Parathyroid adenoma (tissue), 2 donors: ENCODE results near the gene IER3IP1.
"Not testable (repeated sequence)": the region's sequence is repeated elsewhere in the genome, so short reads cannot be mapped to it uniquely, and the experiment has no call there.

Experiments used
- H2AFZ ChIP-seq: fragments of 300-600 bp; sonication (generic); one replicate; pipeline ENCODE4 v1.7.0; 2017; ENCODE audit warnings: antibody characterized with exemption, mild to moderate bottlenecking
- H3K27ac ChIP-seq: fragments of 300-600 bp; sonication (generic); one replicate; pipeline ENCODE4 v1.7.0; 2017
- H3K27me3 ChIP-seq: fragments of 300-600 bp; sonication (generic); one replicate; pipeline ENCODE4 v1.7.0; 2017; ENCODE audit warnings: low read length; ENCODE audit not compliant: control insufficient read depth, insufficient read depth
- H3K36me3 ChIP-seq: fragments of 300-600 bp; sonication (generic); one replicate; pipeline ENCODE4 v1.7.0; 2017; ENCODE audit warnings: low read length; ENCODE audit not compliant: control insufficient read depth, insufficient read depth
- H3K4me1 ChIP-seq: fragments of 300-600 bp; sonication (generic); one replicate; pipeline ENCODE4 v1.7.0; 2017; ENCODE audit warnings: control low read depth
- H3K4me2 ChIP-seq: fragments of 300-600 bp; sonication (generic); one replicate; pipeline ENCODE4 v1.7.0; 2017; ENCODE audit warnings: low read length
- H3K4me3 ChIP-seq: fragments of 300-600 bp; sonication (generic); one replicate; pipeline ENCODE4 v1.7.0; 2017; ENCODE audit warnings: low read depth, low read length
- H3K79me2 ChIP-seq: fragments of 300-600 bp; sonication (generic); one replicate; pipeline ENCODE4 v1.7.0; 2017; ENCODE audit warnings: control low read depth
- H3K9ac ChIP-seq: fragments of 300-600 bp; sonication (generic); one replicate; pipeline ENCODE4 v1.7.0; 2017; ENCODE audit warnings: mild to moderate bottlenecking
- H3K9me3 ChIP-seq: fragments of 300-600 bp; sonication (generic); one replicate; pipeline ENCODE4 v1.7.0; 2017; ENCODE audit warnings: low read length; ENCODE audit not compliant: control insufficient read depth
- TF ChIP-seq, protein P1 (sequence below): fragments of 300-600 bp; sonication (generic); IDR thresholded peaks from one replicate; pipeline ENCODE4 v1.7.0; 2017; ENCODE audit warnings: antibody characterized with exemption, mild to moderate bottlenecking
- donor health status: primary hyperparathyroidism.

IER3IP1 gene

GRCh38 chr18:47204908-47205522 lies 28.9 kb upstream of the IER3IP1 start:
- Histone ChIP-seq H3K79me2 (no peaks in the 10 kb centered on the region), H3K36me3 (no peaks in the 10 kb centered on the region), H2AFZ (no peak overlapping the region), H3K9ac (no peak overlapping the region), H3K4me1 (no peaks in the 10 kb centered on the region), H3K4me2 (no peak overlapping the region), H3K27me3 (no peaks in the 10 kb centered on the region), H3K4me3 (no peak overlapping the region), H3K9me3 (no peaks in the 10 kb centered on the region), H3K27ac (no peak overlapping the region)
- TF ChIP-seq, protein P1, sequence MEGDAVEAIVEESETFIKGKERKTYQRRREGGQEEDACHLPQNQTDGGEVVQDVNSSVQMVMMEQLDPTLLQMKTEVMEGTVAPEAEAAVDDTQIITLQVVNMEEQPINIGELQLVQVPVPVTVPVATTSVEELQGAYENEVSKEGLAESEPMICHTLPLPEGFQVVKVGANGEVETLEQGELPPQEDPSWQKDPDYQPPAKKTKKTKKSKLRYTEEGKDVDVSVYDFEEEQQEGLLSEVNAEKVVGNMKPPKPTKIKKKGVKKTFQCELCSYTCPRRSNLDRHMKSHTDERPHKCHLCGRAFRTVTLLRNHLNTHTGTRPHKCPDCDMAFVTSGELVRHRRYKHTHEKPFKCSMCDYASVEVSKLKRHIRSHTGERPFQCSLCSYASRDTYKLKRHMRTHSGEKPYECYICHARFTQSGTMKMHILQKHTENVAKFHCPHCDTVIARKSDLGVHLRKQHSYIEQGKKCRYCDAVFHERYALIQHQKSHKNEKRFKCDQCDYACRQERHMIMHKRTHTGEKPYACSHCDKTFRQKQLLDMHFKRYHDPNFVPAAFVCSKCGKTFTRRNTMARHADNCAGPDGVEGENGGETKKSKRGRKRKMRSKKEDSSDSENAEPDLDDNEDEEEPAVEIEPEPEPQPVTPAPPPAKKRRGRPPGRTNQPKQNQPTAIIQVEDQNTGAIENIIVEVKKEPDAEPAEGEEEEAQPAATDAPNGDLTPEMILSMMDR: peak; percentile 90

GRCh38 chr18:47203626-47204464 lies 27.7 kb upstream of the IER3IP1 start:
- no peaks in the 10 kb centered on the region for H3K36me3 ChIP-seq
- H3K4me1 ChIP-seq: no peaks in the 10 kb centered on the region
- H3K27ac ChIP-seq: no peak overlapping the region
- no peak overlapping the region for H3K4me3 ChIP-seq
- no peak overlapping the region for H3K4me2 ChIP-seq
- no peaks in the 10 kb centered on the region for H3K27me3 ChIP-seq
- H2AFZ ChIP-seq: no peak overlapping the region
- no peaks in the 10 kb centered on the region for H3K79me2 ChIP-seq
- H3K9me3 ChIP-seq: no peaks in the 10 kb centered on the region
- no peak overlapping the region for H3K9ac ChIP-seq
- TF ChIP-seq, protein P1: no peak

DNA sequence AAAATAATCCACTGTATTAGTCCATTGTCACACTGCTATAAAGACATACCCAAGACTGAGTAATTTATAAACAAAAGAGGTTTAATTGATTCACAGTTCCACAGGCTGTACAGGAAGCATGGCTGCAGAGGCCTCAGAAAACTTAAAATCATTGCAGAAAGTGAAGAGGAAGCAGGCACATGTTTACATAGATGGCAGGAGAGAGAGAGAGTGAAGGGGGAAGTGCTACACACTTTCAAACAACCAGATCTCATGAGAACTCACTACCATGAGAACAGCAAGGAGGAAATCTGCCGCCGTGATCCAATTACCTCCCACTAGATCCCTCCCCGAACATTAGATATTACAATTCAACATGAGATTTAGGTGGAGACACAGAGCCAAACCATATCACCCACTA lies 19.8 kb upstream of the IER3IP1 start:
- not testable (repeated sequence) for H3K9me3 ChIP-seq, H3K79me2 ChIP-seq, H3K27ac ChIP-seq, H3K4me3 ChIP-seq, H3K9ac ChIP-seq, H3K36me3 ChIP-seq, H3K4me1 ChIP-seq, H3K4me2 ChIP-seq, H3K27me3 ChIP-seq, H2AFZ ChIP-seq

DNA sequence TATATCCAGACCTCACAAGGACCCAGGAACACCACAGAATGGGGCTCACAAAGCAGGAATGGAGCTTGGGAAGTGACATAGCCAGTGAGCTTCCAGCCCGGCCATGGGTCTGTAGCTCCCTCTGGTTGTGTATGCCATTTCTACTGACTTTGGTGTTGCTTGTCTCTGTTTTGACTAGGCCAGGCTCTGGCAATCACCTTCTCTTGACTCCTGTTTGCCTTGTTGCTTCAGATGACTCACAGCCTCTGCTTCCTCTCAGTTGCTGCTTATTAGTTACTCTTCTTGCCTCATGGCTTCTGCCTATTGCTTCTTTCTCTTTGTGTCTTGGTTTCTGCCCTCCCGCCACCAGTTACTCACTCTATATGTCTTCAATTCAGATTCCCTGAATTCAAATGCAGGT lies 15.8 kb upstream of the IER3IP1 start:
- no peaks in the 10 kb centered on the region for H3K36me3 ChIP-seq
- H3K79me2 ChIP-seq: no peaks in the 10 kb centered on the region
- no peaks in the 10 kb centered on the region for H3K4me1 ChIP-seq
- H3K9me3 ChIP-seq: no peaks in the 10 kb centered on the region
- H3K27ac ChIP-seq: no peak overlapping the region
- TF ChIP-seq, protein P1: no peak
- no peaks in the 10 kb centered on the region for H3K27me3 ChIP-seq
- no peak overlapping the region for H3K4me2 ChIP-seq
- H3K4me3 ChIP-seq: no peak overlapping the region
- no peak overlapping the region for H2AFZ ChIP-seq
- no peak overlapping the region for H3K9ac ChIP-seq

DNA sequence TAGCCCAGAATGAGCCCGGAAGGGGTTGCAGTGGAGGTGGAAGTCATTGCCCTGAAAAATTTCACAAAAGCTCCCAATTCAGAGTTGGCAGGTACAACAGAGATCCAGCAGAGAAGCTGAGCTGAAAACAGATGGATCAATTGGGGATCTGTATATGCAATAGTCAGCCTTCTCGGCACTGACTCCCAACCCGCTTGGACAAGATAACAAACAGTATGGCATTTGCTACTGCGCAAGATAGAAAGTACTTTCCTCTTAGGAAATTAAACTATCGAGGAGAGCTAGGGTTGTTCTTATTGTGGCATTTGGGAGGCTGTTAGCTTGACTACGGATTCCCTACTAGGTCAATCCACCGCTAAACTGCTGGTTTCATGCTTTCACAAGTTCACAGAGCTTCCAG lies 11.6 kb upstream of the IER3IP1 start:
- Histone ChIP-seq H3K79me2 (no peaks in the 10 kb centered on the region), H3K9me3 (no peaks in the 10 kb centered on the region), H3K9ac (no peak overlapping the region), H3K27me3 (no peaks in the 10 kb centered on the region), H3K4me3 (no peak overlapping the region), H3K36me3 (no peaks in the 10 kb centered on the region), H3K4me1 (no peaks in the 10 kb centered on the region), H3K4me2 (no peak overlapping the region), H3K27ac (no peak overlapping the region), H2AFZ (no peak overlapping the region)
- TF ChIP-seq, protein P1: no peak
